GM10266 (cell line): Measurements from ENCODE around the gene NEGR1.

ENCODE experiments used
- DNase-seq: peaks from one replicate; pipeline ENCODE4 v3.0.0; 2012; ENCODE audit errors: extremely low spot score
- TF ChIP-seq, protein P1 (sequence below): IDR thresholded peaks from 2 replicates; pipeline ENCODE4 v1.5.1; 2012; ENCODE audit warnings: mild to moderate bottlenecking, low read depth; ENCODE audit not compliant: control insufficient read depth, insufficient read depth; ENCODE audit errors: missing control alignments

Gene NEGR1

GRCh38 chr1:71532343-71532742 lies 750.0 kb downstream of the NEGR1 start:
- DNase-seq, result no peak

GRCh38 chr1:71526824-71527223 lies 755.5 kb downstream of the NEGR1 start:
- DNase-seq, result no peak
- TF ChIP-seq, protein P1, sequence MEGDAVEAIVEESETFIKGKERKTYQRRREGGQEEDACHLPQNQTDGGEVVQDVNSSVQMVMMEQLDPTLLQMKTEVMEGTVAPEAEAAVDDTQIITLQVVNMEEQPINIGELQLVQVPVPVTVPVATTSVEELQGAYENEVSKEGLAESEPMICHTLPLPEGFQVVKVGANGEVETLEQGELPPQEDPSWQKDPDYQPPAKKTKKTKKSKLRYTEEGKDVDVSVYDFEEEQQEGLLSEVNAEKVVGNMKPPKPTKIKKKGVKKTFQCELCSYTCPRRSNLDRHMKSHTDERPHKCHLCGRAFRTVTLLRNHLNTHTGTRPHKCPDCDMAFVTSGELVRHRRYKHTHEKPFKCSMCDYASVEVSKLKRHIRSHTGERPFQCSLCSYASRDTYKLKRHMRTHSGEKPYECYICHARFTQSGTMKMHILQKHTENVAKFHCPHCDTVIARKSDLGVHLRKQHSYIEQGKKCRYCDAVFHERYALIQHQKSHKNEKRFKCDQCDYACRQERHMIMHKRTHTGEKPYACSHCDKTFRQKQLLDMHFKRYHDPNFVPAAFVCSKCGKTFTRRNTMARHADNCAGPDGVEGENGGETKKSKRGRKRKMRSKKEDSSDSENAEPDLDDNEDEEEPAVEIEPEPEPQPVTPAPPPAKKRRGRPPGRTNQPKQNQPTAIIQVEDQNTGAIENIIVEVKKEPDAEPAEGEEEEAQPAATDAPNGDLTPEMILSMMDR, result no peak

More at GRCh38 chr1:71532343-71532742, 750.0 kb downstream of the NEGR1 start:
- TF ChIP-seq, protein P1, result no peak

DNA sequence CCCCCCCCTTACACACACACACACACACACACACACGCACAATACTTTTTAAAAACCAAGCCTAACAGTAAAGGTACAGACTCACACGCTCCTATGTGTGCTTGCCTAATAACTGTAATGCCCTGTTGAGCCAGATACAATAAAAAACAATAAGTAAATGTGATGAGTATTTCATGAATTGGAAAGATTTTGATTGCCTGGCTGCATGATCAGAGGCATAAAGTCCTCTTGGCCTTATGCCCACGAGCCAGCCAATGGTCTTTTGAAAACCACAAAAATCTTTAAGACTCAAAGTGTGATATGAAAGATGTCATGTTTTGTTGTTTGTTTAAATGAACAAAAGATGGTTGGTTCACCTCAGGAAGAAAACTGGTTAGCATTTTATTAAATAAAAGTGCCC lies 759.6 kb downstream of the NEGR1 start:
- DNase-seq, result no peak
- TF ChIP-seq, protein P1, result no peak

GRCh38 chr1:71521655-71522264 lies 760.6 kb downstream of the NEGR1 start:
- TF ChIP-seq, protein P1, result peak; percentile 61
- DNase-seq, result peak; percentile 6

- TF ChIP-seq, protein P1, result no peak
These were observed 770.8 kb downstream of the NEGR1 start for GRCh38 chr1:71511505-71511904.

DNA sequence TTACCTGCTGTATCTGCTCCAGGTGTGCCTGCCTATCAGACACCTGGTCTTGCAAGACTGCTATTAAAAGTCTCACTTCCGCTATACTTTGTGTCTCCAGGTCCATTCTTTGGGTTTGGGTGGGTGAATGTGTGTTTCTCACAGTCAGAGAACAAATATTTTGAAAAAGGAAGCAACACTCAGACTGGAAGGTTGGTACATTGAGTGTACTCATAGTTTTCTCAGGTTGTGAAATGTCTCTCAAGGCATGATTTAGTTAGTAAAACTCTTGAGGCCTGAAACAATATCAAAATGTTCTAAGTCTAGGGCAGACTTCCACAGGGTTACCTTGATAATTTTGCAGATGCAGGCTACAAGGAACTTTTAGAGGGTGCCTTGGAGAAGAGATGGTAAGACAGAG lies 771.6 kb downstream of the NEGR1 start:
- TF ChIP-seq, protein P1, result no peak
- no peak for DNase-seq

More at GRCh38 chr1:71511505-71511904, 770.8 kb downstream of the NEGR1 start:
- DNase-seq, result no peak

DNA sequence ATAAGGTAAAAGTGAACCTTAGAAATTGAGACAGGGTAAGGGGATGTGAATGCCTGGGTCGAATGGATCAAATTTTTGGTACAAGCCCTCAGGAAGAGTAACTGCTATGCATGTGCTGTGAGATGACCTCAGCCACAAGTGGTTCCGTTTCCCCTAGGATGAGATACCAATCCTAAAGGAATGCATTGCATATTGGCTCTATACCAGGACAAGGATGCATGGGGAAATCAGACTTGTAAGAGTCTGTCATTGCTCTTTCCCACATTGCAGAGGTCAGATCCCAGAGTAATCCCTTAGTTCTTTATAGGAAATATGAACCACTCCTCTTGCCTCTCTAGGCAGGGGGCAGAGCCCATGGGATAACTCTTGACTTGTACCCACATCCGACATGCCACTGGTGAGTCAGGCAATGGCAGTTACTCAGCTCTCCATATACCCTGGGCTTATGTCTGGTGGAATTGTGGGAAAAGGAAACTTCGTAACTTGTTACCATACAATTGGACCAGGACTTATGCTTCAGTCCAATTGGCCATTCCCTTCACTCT lies 773.2 kb downstream of the NEGR1 start:
- TF ChIP-seq, protein P1, result no peak
- DNase-seq, result no peak
